Stromal cell of bone marrow (primary cell): ENCODE results near the gene SPIRE1.

Experiments used
- DNase-seq: peaks from one replicate; pipeline ENCODE4 v3.0.0-alpha.2; 2012; ENCODE audit warnings: low read depth

The SPIRE1 gene

DNA sequence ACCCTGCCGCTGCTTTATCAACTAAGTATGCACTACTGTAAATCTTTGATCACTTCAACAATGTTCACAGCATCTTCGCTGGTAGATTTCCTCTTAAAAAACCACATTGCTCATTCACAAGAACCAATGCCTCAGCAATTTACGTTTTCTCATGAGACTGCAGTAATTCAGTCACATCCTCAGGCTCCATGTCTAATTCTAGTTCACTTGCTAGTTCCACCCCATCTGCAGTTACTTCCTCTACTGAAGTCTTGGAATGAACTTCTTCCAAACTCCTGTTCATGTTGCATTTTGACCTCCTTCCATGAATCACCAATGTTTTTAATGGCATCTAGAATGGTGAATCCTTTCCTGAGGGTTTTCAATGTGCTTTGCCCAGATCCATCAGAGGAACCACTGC lies 214.4 kb downstream of the SPIRE1 start:
- DNase-seq: peak; percentile 65

DNA sequence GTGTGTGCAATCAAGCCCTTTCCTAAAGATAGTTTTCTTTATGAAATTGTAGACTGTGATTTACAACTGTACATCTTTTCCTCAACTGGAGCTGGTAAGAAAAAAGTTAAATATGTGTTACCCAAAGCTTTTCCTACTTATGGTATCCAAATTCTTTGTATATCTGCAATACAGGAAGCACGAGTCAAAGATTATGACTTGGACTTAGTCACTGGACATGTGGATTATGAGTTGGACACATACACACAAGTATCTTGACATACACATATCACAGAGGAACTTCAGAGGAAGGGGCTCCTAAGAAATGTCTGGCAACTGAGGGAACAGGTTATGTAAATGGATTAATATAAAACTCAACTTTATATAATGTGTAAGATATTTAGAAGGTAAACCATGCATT lies 215.0 kb downstream of the SPIRE1 start:
- DNase-seq: peak; percentile 20

DNA sequence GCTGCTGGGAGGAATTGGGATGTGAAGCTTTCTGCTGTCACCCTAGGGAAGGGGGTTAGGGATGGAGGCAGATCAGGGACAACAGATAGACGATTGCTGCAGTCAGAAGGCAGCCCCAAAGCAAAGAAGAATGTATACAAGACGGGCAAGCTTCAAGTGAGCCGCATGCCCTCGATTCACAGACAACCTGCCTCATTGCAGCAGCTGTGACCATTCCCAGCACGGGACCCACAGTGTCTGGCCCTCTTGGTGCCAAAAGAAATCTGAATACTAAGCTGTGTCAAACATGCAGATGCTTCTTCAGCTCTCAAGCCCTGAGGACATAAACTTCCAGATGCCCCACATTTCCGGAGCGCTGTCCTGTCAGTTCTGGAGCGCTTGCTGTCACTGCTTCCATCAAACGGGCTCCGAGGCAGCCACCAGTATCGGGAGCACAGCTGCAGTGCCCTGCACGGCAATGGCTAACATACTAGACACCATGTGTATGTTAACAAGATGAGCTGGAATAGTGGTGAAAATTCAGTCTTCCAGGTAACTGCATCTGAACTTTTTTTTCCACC lies 216.4 kb downstream of the SPIRE1 start:
- no peak for DNase-seq

GRCh38 chr18:12438257-12438656 lies 219.7 kb downstream of the SPIRE1 start:
- DNase-seq: no peak

DNA sequence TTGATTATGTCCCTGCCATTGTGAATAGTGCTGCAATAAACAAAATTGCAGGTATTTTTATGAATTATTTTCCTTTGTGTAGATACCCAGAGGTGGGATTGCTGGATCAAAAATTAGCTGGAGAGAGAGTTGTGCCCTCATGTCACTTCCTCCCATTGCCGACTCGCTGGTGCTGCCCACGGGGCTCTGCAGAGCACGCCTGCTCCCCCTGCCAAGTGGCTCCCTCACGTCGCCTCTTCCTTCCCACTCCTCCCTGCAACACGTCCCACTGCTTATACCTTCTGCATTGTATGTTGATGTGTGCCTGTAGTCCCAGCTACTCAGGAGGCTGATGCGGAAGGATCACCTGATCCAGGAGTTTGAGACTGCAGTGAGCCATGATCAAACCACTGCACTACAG lies 222.0 kb downstream of the SPIRE1 start:
- DNase-seq: no peak

DNA sequence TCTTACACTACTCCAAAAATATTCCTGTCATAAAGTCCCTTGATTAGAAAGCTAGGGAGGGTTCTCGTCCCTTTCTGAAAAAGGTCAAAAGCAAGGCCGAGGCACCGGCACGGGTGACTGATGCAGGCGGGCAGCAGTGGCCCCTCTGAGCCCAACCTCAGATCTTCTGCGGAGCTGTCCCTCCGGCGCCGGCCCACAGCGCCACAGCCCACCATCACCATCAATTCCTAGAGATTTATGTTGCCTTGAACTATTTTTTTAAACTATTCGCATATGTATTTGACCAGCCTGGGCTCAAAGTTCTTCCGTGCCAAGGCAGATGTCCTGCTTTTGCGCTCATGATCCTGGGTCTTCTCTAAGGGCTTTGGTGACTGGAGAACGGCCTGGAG lies 223.4 kb downstream of the SPIRE1 start:
- DNase-seq: no peak

DNA sequence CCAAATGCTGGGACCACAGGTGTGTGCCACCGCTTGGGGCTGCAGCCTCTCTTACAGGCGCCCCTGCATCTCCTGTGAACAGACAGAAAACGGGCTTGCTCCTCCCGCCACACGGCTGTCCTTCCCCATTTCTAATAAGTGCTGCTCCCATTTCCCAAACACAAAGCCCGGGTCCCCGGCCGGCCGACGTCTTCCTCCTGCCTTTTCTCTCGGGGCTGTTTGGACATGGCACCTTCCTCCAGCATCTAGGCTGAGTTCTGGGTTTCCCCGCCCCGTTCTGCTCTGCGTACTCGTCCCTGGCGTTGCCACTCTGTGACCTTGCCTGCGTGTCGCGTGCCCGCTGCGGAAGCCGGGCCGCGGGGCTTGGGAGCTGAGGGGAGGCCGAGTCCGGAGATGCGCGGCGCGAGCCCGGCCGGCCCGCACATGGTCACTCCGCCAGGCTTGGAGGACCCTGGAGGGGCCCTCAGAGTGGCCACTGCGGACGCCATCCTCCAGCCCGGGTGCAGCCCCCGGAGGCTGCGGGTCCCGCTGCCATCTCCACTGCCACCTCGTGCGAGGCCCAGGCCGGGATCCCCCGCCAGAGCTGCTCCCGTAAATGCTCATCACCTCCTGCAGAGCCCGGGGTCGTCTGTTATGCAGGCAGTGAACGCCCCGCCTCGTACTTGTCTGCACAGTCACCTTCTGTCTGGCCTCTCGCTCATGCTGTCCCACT lies 223.9 kb downstream of the SPIRE1 start:
- no peak for DNase-seq

- DNase-seq: no peak
Measured at GRCh38 chr18:12432881-12433280, 225.0 kb downstream of the SPIRE1 start.

DNA sequence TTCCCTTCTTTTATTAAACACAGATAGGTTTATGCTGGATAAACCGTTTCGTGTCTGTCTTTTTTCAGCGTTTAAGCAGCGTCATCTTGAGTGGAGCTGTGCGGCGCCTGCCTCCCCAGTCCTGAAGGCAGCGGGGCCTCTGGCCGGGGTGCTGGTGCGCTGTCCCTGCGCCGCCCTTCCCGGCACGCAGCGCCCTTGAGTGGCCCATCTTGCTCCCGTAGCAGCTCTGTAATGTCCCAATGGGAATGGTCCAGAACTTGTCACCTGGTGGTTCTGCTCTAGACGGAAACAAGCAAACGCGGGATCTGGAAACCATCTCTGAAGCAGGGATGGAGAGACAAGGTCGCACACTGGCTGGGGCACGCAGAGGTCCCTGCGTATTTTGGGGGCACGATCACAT lies 225.7 kb downstream of the SPIRE1 start:
- DNase-seq: no peak

DNA sequence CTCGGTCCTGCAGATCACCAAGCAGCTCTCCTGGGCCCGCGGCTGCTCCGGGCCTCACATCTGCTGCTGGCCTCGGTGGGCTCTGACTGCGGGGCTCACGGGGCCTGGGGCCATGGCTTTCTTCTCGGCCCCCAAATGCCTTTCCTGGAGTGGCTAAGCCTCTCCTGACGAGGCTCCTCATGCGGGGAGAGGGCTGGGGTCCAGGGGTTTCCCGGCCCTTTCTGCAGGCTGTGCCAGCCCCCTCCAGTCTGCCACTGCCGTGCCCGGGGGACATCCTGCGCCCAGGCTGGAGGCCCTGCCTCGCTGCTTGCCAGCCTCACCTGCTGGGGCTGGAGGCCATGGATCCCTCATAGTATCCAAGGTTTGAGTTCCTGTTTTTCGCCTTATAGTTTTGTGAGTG lies 226.3 kb downstream of the SPIRE1 start:
- no peak for DNase-seq

- DNase-seq: no peak
Measured at GRCh38 chr18:12430137-12430990, 227.5 kb downstream of the SPIRE1 start.

- DNase-seq: no peak
Measured at GRCh38 chr18:12429556-12429955, 228.4 kb downstream of the SPIRE1 start.

DNA sequence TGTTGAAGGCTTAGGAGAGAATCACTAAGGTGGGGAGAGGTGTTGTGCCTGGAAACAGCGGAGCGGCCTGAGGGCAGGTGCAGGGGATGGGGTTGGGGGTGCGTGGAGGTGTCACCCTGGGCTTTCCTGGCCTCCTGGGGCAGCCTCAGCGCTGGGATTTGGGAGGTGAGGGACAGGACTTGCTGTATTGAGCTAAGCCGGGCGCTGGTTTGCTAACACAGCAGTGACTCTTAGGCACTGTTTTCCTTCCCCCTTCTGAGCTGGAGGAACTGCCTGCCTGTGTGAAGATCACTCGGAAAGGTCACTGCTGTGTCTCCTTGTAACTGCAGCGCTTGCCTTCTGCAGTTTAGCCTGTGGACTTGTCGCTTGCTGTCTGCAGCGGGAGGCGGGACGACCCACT lies 229.0 kb downstream of the SPIRE1 start:
- DNase-seq: no peak

- no peak for DNase-seq
Measured at GRCh38 chr18:12426924-12427323, 231.0 kb downstream of the SPIRE1 start.

- DNase-seq: no peak
Measured at GRCh38 chr18:12424252-12424651, 233.7 kb downstream of the SPIRE1 start.

DNA sequence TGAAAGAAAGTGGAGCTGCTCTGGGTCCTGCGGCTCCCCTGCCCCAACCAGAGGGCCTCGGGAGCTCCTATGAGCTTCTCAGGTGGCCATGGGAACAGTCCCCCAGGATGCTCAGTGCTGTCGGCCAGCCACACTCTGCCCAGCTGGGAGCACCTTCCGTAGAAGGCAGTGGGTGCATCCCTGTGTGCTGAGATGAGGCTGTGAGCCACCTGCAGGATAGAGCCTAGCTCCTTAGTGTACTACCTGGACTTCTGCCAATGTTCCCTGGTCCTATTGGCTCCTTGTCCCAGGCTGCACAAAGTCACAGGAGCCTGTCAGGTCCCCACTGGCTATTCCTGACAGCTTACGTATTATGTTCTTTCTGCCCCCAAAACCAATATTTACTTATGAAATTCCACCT lies 234.1 kb downstream of the SPIRE1 start:
- no peak for DNase-seq

DNA sequence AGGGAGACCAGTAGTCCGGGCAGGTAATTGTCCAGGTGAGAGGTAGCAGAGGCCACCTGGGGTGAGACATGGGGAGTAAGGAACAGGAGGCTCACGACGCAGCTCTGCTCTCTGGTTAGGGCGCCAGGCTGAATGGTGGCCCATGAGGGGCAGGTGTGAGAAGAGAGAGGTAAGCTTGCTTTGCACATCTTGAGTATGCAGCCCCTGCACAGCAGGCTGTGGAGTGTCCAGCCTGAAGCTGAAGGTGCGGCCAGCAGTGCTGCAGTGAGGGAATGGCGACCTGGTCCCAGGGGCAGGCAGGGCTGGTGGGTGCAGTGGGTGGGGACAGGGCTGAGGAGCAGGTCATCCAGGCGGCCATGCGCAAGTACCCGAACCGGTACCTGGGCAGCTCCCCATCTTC lies 234.5 kb downstream of the SPIRE1 start:
- no peak for DNase-seq

GRCh38 chr18:12422936-12423335 lies 235.0 kb downstream of the SPIRE1 start:
- no peak for DNase-seq

DNA sequence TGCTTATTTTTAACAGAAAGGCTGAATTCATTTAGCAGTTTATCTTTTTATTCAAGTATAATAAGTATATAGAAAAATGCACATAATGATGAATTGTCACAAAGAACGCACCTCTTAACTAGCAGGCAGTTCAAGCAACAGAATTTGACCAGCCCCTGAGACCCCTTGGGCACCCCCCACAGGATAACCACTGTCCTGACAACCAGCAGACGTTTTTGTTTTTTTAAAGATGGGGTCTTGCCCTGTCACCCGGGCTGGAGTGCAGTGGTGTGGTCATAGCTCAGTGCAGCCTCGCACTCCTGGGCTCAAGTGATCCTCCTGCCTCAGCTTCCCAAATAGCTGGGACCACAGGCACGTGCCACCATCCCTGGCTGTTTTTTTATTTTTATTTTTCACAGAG lies 236.2 kb downstream of the SPIRE1 start:
- no peak for DNase-seq

DNA sequence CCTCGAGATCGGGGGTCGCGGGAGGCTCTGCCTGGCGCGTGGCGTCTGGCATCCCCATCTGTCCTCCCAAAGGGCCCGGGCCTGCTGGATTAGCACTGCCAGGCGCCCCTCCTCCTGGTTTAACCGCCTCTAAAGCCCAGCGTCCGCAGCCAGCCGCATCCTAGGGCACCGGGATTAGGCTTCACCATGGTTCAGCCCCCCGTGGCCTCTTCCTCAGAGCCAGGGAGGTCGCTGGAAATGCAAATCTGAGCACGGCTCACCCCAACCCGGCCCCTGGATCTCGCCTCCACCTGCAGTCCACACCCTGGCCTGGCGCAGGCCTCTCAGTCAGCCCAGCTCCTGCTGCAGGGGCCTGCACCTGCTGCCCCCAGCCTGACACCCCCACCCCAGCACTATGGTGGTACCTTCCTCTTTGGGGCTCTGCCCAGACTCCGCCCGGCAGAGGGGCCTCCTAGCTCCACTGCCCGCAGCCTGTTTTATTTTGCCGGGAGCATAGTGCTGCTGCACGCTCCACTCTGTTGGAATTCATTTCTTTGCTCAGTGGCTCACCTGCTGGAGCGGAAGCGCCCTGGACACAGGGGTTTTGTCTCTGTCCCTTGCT lies 237.0 kb downstream of the SPIRE1 start:
- no peak for DNase-seq

DNA sequence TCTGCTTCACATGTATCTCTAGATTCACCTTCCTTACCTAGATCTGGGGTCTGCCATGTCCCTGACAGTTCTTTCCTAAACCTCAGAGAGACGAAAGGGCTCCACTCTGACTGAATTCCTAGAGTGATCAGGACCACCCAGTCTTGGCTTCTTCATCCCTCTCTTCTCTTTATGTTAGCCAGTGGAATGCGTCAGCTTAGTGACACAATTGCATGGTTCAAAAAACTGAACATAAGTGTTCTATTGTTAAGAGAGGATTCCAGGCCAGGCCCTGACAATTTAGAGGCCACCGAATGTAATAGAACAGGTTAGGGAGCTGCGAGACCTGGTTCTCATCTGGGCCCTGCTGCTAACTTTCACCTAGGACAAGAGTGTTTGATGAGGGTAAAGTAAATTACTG lies 240.2 kb downstream of the SPIRE1 start:
- no peak for DNase-seq

DNA sequence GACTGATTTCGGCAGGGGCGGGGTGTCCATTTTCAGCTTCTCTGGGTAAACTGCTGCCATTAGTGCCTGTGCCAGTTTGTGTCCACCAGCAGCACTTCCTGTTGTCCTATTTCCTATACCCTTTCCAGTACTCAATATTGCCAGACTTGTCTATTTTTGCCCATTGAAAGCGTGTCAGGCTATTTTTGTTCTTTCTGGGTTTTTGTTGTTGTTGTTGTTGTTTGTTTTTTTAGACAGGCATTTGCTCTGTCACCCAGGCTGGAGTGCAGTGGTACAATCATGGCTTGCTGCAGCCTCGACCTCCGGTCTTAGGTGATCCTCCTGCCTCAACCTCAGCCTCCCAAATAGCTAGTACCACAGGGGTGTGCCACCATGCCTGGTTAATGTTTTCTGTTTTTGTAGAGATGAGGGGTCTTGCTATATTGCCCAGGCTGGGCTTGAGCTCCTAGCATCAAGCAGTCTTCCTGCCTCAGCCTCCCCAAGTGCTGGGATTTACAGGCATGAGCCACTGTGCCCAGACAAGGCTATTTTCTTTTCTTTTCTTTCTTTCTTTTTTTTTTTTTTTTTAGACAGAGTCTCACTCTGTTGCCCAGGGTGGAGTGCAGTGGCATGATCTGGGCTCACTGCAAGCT lies 241.7 kb downstream of the SPIRE1 start:
- no peak for DNase-seq
